ENCODE measurements around the gene UBLCP1.

UBLCP1 gene

GRCh38 chr5:159309689-159310433, 46.8 kb downstream of the UBLCP1 start:
- DNase-seq (ENCODE audit: insufficient read length, low spot score) (no peak), FAIRE-seq (no peak)

- no peak for FAIRE-seq
- DNase-seq (ENCODE audit: insufficient read length, low spot score) = no peak
Observed at GRCh38 chr5:159310511-159310910, 47.4 kb downstream of the UBLCP1 start.

GRCh38 chr5:159311063-159311462, 48.0 kb downstream of the UBLCP1 start:
- no peak for FAIRE-seq
- DNase-seq (ENCODE audit: insufficient read length, low spot score) = no peak

GRCh38 chr5:159313197-159313596, 50.1 kb downstream of the UBLCP1 start:
- FAIRE-seq = no peak
- DNase-seq (ENCODE audit: insufficient read length, low spot score) = no peak

- DNase-seq (ENCODE audit: insufficient read length, low spot score) (no peak), FAIRE-seq (peak; percentile 83)
Observed at GRCh38 chr5:159316519-159317383, 53.7 kb downstream of the UBLCP1 start.

- DNase-seq (ENCODE audit: insufficient read length, low spot score) (no peak), FAIRE-seq (no peak)
Observed at GRCh38 chr5:159317849-159318248, 54.8 kb downstream of the UBLCP1 start.

GRCh38 chr5:159318448-159318847, 55.4 kb downstream of the UBLCP1 start:
- FAIRE-seq = no peak
- DNase-seq (ENCODE audit: insufficient read length, low spot score) = no peak

GRCh38 chr5:159319363-159319762, 56.3 kb downstream of the UBLCP1 start:
- DNase-seq (ENCODE audit: insufficient read length, low spot score) = no peak
- FAIRE-seq = no peak

- FAIRE-seq (no peak), DNase-seq (ENCODE audit: insufficient read length, low spot score) (no peak)
Observed at GRCh38 chr5:159319832-159320231, 56.7 kb downstream of the UBLCP1 start.

- DNase-seq (ENCODE audit: insufficient read length, low spot score) = no peak
- no peak for FAIRE-seq
Observed at GRCh38 chr5:159322180-159322579, 59.1 kb downstream of the UBLCP1 start.

- no peak for DNase-seq (ENCODE audit: insufficient read length, low spot score)
- FAIRE-seq = no peak
Observed at GRCh38 chr5:159324102-159324755, 61.1 kb downstream of the UBLCP1 start.

GRCh38 chr5:159324986-159325385, 61.9 kb downstream of the UBLCP1 start:
- FAIRE-seq (no peak), DNase-seq (ENCODE audit: insufficient read length, low spot score) (no peak)

- FAIRE-seq (no peak), DNase-seq (ENCODE audit: insufficient read length, low spot score) (no peak)
Observed at GRCh38 chr5:159330131-159330800, 67.2 kb downstream of the UBLCP1 start, which contains the start of gene IL12B. IL12B (minus strand) TSS chr5:159330487; CDS start chr5:159326782, 3,705 bp downstream.

GRCh38 chr5:159331093-159331973, 68.2 kb downstream of the UBLCP1 start:
- DNase-seq (ENCODE audit: insufficient read length, low spot score) (peak; percentile 53), FAIRE-seq (peak; percentile 94)

GRCh38 chr5:159332800-159333544, 69.9 kb downstream of the UBLCP1 start:
- DNase-seq (ENCODE audit: insufficient read length, low spot score) (no peak), FAIRE-seq (no peak)

- no peak for FAIRE-seq
- no peak for DNase-seq (ENCODE audit: insufficient read length, low spot score)
Observed at GRCh38 chr5:159333545-159333925, 70.4 kb downstream of the UBLCP1 start.
